Common myeloid progenitor, CD34-positive (primary cell): ENCODE data around the gene WFDC9.

Experiments
- CTCF ChIA-PET: fragments of 350-600 bp; sonication (Branson Sonifier 250); formaldehyde crosslinking; loops from one replicate; lab custom pipeline; 2021; ENCODE audit warnings: antibody characterized with exemption; lab: Charles Lee
- POLR2A ChIA-PET: fragments of 350-600 bp; sonication (Branson Sonifier 250); formaldehyde crosslinking; loops from one replicate; lab custom pipeline; 2021; ENCODE audit warnings: antibody characterized with exemption; lab: Charles Lee
- DNase-seq, 3 donors: peaks; one replicate each; pipeline versions ENCODE4 v3.0.0 to v3.0.0-alpha.2; 2013
- H3K27ac ChIP-seq, 2 experiments: 1 replicate in 1 of 2; 2 replicates in 1 of 2; pipeline ENCODE4 v1.7.0; 2013; ENCODE audit warnings: inconsistent platforms in 2 of 2, low read length in 2 of 2, mild to moderate bottlenecking in 2 of 2, low read depth in 1 of 2, moderate library complexity in 1 of 2; ENCODE audit not compliant: severe bottlenecking in 2 of 2, insufficient read depth in 1 of 2, poor library complexity in 1 of 2
- H3K27me3 ChIP-seq, 5 experiments: replicated peaks in 2 of 5; 1 replicate in 3 of 5; 2 replicates in 2 of 5; pipeline versions ENCODE4 v1.6.1 to v1.7.0; 2013; ENCODE audit warnings: low read length in 4 of 5, mild to moderate bottlenecking in 2 of 5, moderate library complexity in 2 of 5, inconsistent platforms in 1 of 5; ENCODE audit not compliant: insufficient read depth in 5 of 5, control insufficient read depth in 4 of 5
- H3K36me3 ChIP-seq, 4 experiments: 1 replicate in 2 of 4; 2 replicates in 2 of 4; pipeline versions ENCODE4 v1.6.1 to v1.7.0; 2013; ENCODE audit warnings: low read length in 3 of 4, control low read depth in 1 of 4, mild to moderate bottlenecking in 1 of 4; ENCODE audit not compliant: control insufficient read depth in 4 of 4, insufficient read depth in 4 of 4
- H3K4me1 ChIP-seq, 4 experiments: 1 replicate in 3 of 4; 2 replicates in 1 of 4; pipeline versions ENCODE4 v1.6.1 to v1.7.1; 2013; ENCODE audit warnings: low read length in 3 of 4, mild to moderate bottlenecking in 3 of 4, control low read depth in 1 of 4, inconsistent platforms in 1 of 4, moderate library complexity in 1 of 4; ENCODE audit not compliant: control insufficient read depth in 4 of 4, insufficient read depth in 4 of 4; ENCODE audit errors: control extremely low read depth in 1 of 4
- H3K4me3 ChIP-seq, 7 experiments: 1 replicate in 4 of 7; 2 replicates in 3 of 7; pipeline versions ENCODE4 v1.5.1 to v1.7.0; 2013; ENCODE audit warnings: mild to moderate bottlenecking in 7 of 7, low read length in 6 of 7, moderate library complexity in 6 of 7, inconsistent platforms in 2 of 7, low read depth in 2 of 7, control low read depth in 1 of 7; ENCODE audit not compliant: insufficient read depth in 4 of 7, control insufficient read depth in 1 of 7; ENCODE audit errors: extremely low read depth in 1 of 7
- H3K9me3 ChIP-seq, 5 experiments: 1 replicate in 4 of 5; 2 replicates in 1 of 5; pipeline versions ENCODE4 v1.6.1 to v1.7.1; 2013; ENCODE audit warnings: low read length in 4 of 5, mild to moderate bottlenecking in 2 of 5, inconsistent platforms in 1 of 5, low read depth in 1 of 5, moderate library complexity in 1 of 5; ENCODE audit not compliant: control insufficient read depth in 4 of 5, insufficient read depth in 2 of 5; ENCODE audit errors: control extremely low read depth in 1 of 5
- WGBS: methylation state at CpG from one replicate; pipeline ENCODE4 v1.1.5; 2013; ENCODE audit not compliant: insufficient coverage; 5-methylcytosine and 5-hydroxymethylcytosine counted together

The WFDC9 gene

GRCh38 chr20:45564760-45565276, 66.3 kb downstream of the WFDC9 start:
- Histone ChIP-seq H3K4me1 (no peaks in the 10 kb centered on the region), H3K4me3 (no peak overlapping the region), H3K36me3 (no peaks in the 10 kb centered on the region), H3K27me3 (peaks cover 0 to 6% (median 2%) of the 10 kb centered on the region in 5 experiments), H3K27ac (no peak overlapping the region), H3K9me3 (no peaks in the 10 kb centered on the region)
- ChIA-PET CTCF (no interaction called here), POLR2A (no interaction called here)
- DNase-seq = no peak
- 80% methylated on average over 1 of the region's 2 CpGs for WGBS
